Kidney epithelial cell (primary cell): ENCODE measurements around the gene MYPN. TPM values are rescaled to one million over a fixed set of nuclear protein-coding genes. Genes with fewer than 3 reads are reported as not detected.

ENCODE experiments used
- DNase-seq: peaks from one replicate; pipeline ENCODE4 v3.0.0-alpha.2; 2010; ENCODE audit warnings: low read depth
- H3K27me3 ChIP-seq: 2 replicates; pipeline ENCODE4 v1.6.0; 2011; ENCODE audit warnings: low read length; ENCODE audit not compliant: control insufficient read depth, insufficient read depth
- H3K36me3 ChIP-seq: 2 replicates; pipeline ENCODE4 v1.5.1; 2011; ENCODE audit warnings: low read length; ENCODE audit not compliant: control insufficient read depth, insufficient read depth
- H3K4me3 ChIP-seq: 2 replicates; pipeline ENCODE4 v1.5.1; 2011; ENCODE audit warnings: low read depth, mild to moderate bottlenecking, control low read depth, low read length
- total RNA-seq: library from RNA; depleted of rRNA; stranded (reverse); fragments of >200 nt; gene quantifications from 2 replicates; pipeline ENCODE4 v1.2.3, GENCODE V29; 2015
- TF ChIP-seq, protein P1 (sequence below): IDR thresholded peaks from 2 replicates; pipeline ENCODE4 v1.5.1; 2011; ENCODE audit warnings: mild to moderate bottlenecking, moderate library complexity, low read length, control low read depth, inconsistent platforms; ENCODE audit not compliant: insufficient read depth, poor library complexity, severe bottlenecking

The MYPN gene
- total RNA-seq, 1 donor from 2014 or later, result 0.04 TPM

GRCh38 chr10:68137171-68137570 is 27.9 kb downstream of the MYPN start:
- no peak overlapping the region for H3K4me3 ChIP-seq
- TF ChIP-seq, protein P1, sequence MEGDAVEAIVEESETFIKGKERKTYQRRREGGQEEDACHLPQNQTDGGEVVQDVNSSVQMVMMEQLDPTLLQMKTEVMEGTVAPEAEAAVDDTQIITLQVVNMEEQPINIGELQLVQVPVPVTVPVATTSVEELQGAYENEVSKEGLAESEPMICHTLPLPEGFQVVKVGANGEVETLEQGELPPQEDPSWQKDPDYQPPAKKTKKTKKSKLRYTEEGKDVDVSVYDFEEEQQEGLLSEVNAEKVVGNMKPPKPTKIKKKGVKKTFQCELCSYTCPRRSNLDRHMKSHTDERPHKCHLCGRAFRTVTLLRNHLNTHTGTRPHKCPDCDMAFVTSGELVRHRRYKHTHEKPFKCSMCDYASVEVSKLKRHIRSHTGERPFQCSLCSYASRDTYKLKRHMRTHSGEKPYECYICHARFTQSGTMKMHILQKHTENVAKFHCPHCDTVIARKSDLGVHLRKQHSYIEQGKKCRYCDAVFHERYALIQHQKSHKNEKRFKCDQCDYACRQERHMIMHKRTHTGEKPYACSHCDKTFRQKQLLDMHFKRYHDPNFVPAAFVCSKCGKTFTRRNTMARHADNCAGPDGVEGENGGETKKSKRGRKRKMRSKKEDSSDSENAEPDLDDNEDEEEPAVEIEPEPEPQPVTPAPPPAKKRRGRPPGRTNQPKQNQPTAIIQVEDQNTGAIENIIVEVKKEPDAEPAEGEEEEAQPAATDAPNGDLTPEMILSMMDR, result no peak
- H3K27me3 ChIP-seq, result no peaks in the 10 kb centered on the region
- no peaks in the 10 kb centered on the region for H3K36me3 ChIP-seq
- DNase-seq, result no peak

DNA sequence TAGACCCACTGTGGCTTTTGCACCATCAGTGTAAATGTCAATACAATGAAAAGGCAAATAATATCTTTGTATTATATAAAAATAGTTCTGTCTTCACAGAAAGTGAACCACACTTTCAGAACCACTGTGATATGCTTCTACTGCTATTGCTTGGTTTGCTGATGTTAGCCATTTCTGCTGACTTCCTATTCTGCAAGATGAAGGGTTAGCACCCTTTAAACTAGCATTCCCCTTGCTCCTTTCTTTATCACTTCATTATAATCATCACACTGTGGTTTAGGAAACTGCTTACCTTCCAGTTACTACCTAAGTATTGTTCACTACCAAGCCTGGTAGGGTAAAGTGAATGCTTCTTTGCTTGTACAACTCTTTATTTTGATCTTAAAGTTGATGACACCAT is 29.2 kb downstream of the MYPN start:
- no peak for DNase-seq
- no peak overlapping the region for H3K4me3 ChIP-seq
- TF ChIP-seq, protein P1, result no peak
- H3K27me3 ChIP-seq, result no peaks in the 10 kb centered on the region
- H3K36me3 ChIP-seq, result no peaks in the 10 kb centered on the region

GRCh38 chr10:68139448-68140272 is 30.4 kb downstream of the MYPN start:
- no peak for DNase-seq
- no peak overlapping the region for H3K4me3 ChIP-seq
- TF ChIP-seq, protein P1, result no peak
- no peaks in the 10 kb centered on the region for H3K27me3 ChIP-seq
- H3K36me3 ChIP-seq, result no peaks in the 10 kb centered on the region

DNA sequence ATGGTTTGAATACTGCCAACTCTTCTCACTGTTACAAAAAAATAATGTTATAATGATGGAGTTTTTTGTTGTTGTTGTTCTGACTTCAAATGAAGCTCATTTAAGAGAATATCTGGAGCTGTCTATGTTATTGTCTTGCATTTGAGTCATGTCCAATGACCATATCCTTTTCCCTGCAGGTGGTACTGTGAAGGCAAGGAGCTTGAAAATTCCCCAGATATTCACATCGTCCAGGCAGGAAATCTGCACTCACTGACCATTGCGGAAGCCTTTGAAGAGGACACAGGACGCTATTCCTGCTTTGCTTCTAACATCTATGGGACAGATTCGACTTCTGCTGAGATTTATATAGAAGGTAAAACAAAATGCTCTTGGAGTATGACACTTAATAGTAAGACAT is 33.5 kb downstream of the MYPN start:
- Histone ChIP-seq H3K4me3 (no peak overlapping the region), H3K27me3 (no peaks in the 10 kb centered on the region), H3K36me3 (no peaks in the 10 kb centered on the region)
- TF ChIP-seq, protein P1, result no peak
- no peak for DNase-seq

DNA sequence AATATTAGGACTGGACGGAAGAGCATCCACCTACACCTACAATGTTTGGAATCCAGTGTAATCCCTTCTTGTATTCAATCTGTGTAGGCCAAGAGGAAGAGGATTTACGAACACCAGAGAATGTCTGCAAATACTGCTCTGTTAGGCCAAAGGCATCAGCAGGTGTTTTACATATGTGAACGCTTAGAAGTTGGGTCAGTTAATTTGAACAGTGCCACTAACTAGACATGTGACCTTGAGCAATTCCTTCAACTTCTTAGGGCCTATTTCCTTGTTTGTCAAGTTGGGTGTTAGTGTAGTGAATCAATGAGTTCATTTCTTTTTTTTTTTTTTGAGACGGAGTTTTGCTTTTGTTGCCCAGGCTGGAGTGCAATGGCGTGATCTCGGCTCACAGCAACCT is 35.4 kb downstream of the MYPN start:
- Histone ChIP-seq H3K4me3 (no peak overlapping the region), H3K36me3 (no peaks in the 10 kb centered on the region), H3K27me3 (no peaks in the 10 kb centered on the region)
- TF ChIP-seq, protein P1, result no peak
- DNase-seq, result no peak

DNA sequence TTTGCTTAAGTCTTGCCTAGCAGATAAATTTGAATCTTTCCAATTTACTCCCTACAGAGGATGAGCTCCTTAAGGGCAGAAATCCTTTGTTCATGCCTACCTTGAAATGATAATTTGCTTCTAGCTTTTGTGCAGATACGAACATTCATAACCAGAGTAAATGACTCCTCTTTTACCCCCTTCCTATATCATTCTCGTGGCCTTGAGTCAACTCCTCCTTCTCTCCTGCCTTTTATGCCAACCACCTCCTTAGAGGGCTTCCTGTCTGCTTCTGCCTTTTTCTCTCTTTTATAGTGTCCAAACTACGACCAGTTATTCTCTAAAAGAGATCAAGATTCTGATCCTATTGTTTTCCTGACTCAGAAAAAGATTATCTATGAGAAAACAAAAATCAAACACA is 36.4 kb downstream of the MYPN start:
- Histone ChIP-seq H3K27me3 (no peaks in the 10 kb centered on the region), H3K4me3 (no peak overlapping the region), H3K36me3 (no peaks in the 10 kb centered on the region)
- TF ChIP-seq, protein P1, result no peak
- no peak for DNase-seq
